Measurements from ENCODE around the gene TEX13D. TPM values are rescaled to one million over a fixed set of nuclear protein-coding genes. Genes with fewer than 3 reads are reported as not detected.

Gene TEX13D
- total RNA-seq, 2 donors from 2014 or later: not detected

GRCh38 chrX:124369722-124370121 is 37.3 kb downstream of the TEX13D start:
- H3K36me3 ChIP-seq: no peaks in the 10 kb centered on the region
- no peak for DNase-seq (ENCODE audit: low spot score)
- no peak overlapping the region for H3K27ac ChIP-seq
- H3K9me3 ChIP-seq: no peaks in the 10 kb centered on the region
- TF ChIP-seq, protein P1, sequence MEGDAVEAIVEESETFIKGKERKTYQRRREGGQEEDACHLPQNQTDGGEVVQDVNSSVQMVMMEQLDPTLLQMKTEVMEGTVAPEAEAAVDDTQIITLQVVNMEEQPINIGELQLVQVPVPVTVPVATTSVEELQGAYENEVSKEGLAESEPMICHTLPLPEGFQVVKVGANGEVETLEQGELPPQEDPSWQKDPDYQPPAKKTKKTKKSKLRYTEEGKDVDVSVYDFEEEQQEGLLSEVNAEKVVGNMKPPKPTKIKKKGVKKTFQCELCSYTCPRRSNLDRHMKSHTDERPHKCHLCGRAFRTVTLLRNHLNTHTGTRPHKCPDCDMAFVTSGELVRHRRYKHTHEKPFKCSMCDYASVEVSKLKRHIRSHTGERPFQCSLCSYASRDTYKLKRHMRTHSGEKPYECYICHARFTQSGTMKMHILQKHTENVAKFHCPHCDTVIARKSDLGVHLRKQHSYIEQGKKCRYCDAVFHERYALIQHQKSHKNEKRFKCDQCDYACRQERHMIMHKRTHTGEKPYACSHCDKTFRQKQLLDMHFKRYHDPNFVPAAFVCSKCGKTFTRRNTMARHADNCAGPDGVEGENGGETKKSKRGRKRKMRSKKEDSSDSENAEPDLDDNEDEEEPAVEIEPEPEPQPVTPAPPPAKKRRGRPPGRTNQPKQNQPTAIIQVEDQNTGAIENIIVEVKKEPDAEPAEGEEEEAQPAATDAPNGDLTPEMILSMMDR (IDR thresholded peaks at IDR 0.05): no peak
- no peak for ATAC-seq (ENCODE audit: insufficient number of reproducible peaks, low FRiP score, low read depth)
- H3K27me3 ChIP-seq (replicated peaks; ENCODE audit: insufficient read depth): no peaks in the 10 kb centered on the region
- H3K4me1 ChIP-seq (ENCODE audit: control insufficient read depth in 1 of 2, low read depth in 2 of 2): no peaks in the 10 kb centered on the region
- H3K4me3 ChIP-seq: no peak overlapping the region

- Histone ChIP-seq H3K4me1 (ENCODE audit: control insufficient read depth in 1 of 2, low read depth in 2 of 2) (no peaks in the 10 kb centered on the region), H3K36me3 (no peaks in the 10 kb centered on the region), H3K27ac (no peak overlapping the region), H3K4me3 (no peak overlapping the region), H3K27me3 (replicated peaks; ENCODE audit: insufficient read depth) (no peaks in the 10 kb centered on the region), H3K9me3 (no peaks in the 10 kb centered on the region)
- DNase-seq (ENCODE audit: low spot score): no peak
- ATAC-seq (ENCODE audit: insufficient number of reproducible peaks, low FRiP score, low read depth): no peak
- TF ChIP-seq, protein P1 (IDR thresholded peaks at IDR 0.05): no peak
These were observed 40.9 kb downstream of the TEX13D start for GRCh38 chrX:124373348-124373747.

- Histone ChIP-seq H3K4me1 (ENCODE audit: control insufficient read depth in 1 of 2, low read depth in 2 of 2) (no peaks in the 10 kb centered on the region), H3K36me3 (no peaks in the 10 kb centered on the region), H3K27ac (no peak overlapping the region), H3K27me3 (replicated peaks; ENCODE audit: insufficient read depth) (no peaks in the 10 kb centered on the region), H3K4me3 (no peak overlapping the region), H3K9me3 (no peaks in the 10 kb centered on the region)
- TF ChIP-seq, protein P1 (IDR thresholded peaks at IDR 0.05): no peak
- no peak for ATAC-seq (ENCODE audit: insufficient number of reproducible peaks, low FRiP score, low read depth)
- DNase-seq (ENCODE audit: low spot score): no peak
These were observed 46.2 kb downstream of the TEX13D start for GRCh38 chrX:124378643-124379042.

DNA sequence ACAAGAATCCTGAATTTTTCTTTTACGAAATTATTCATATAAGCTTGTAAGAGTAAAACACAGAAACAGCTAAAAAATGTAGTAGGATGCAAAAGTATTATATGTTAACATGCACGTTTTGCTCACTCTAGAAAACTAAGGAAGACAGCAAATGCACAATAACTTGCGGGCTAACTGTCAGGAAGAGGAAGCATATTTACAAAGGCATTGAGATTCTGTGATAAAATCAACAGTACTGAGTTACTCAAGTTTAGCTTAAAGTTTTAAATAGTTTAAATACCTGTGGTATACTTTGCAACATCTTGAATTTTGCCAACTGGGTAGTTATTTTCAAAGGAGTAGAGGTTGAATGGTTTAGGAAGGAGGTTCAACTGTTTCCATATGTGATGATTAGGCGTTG is 50.9 kb downstream of the TEX13D start:
- H3K36me3 ChIP-seq: no peaks in the 10 kb centered on the region
- H3K4me1 ChIP-seq (ENCODE audit: control insufficient read depth in 1 of 2, low read depth in 2 of 2): no peaks in the 10 kb centered on the region
- no peaks in the 10 kb centered on the region for H3K9me3 ChIP-seq
- H3K27ac ChIP-seq: no peak overlapping the region
- no peak overlapping the region for H3K4me3 ChIP-seq
- no peak for ATAC-seq (ENCODE audit: insufficient number of reproducible peaks, low FRiP score, low read depth)
- TF ChIP-seq, protein P1 (IDR thresholded peaks at IDR 0.05): no peak
- DNase-seq (ENCODE audit: low spot score): no peak
- H3K27me3 ChIP-seq (replicated peaks; ENCODE audit: insufficient read depth): no peaks in the 10 kb centered on the region

- no peaks in the 10 kb centered on the region for H3K27me3 ChIP-seq (replicated peaks; ENCODE audit: insufficient read depth)
- H3K4me1 ChIP-seq (ENCODE audit: control insufficient read depth in 1 of 2, low read depth in 2 of 2): no peaks in the 10 kb centered on the region
- H3K4me3 ChIP-seq: no peak overlapping the region
- TF ChIP-seq, protein P1 (IDR thresholded peaks at IDR 0.05): no peak
- no peak overlapping the region for H3K27ac ChIP-seq
- H3K9me3 ChIP-seq: no peaks in the 10 kb centered on the region
- H3K36me3 ChIP-seq: no peaks in the 10 kb centered on the region
- ATAC-seq (ENCODE audit: insufficient number of reproducible peaks, low FRiP score, low read depth) (no peak), DNase-seq (ENCODE audit: low spot score) (no peak)
These were observed 53.9 kb downstream of the TEX13D start for GRCh38 chrX:124386401-124386800.

Other genes with a start within 250 kb of the TEX13D start
- gene SH2D1A, start 13.9 kb downstream of the TEX13D start, total RNA-seq: 1 to 10 TPM in 1 of 2 donors, under 1 TPM in 1; 0.71 to 1.4 TPM

Data from thoracic aorta (tissue), 2 donors.